ENCODE results near the gene NOL9. TPM values are rescaled to one million over a fixed set of nuclear protein-coding genes. Genes with fewer than 3 reads are reported as not detected.

NOL9 gene
- total RNA-seq, 1 donor from 2014 or later, result 26.8 TPM

- no peaks in the 10 kb centered on the region for H3K9me3 ChIP-seq (ENCODE audit: insufficient read depth, low read depth, low read length)
- Mint-ChIP-seq H3K27me3 (ENCODE audit: low read depth, unreplicated experiment) (no peaks in the 10 kb centered on the region), H3K4me3 (ENCODE audit: unreplicated experiment) (peak overlapping the region; percentile 86), H3K4me1 (ENCODE audit: low read depth, unreplicated experiment) (peaks cover 8% of the 10 kb centered on the region), H3K36me3 (ENCODE audit: low read depth, unreplicated experiment) (peaks cover 2% of the 10 kb centered on the region), H3K9me3 (ENCODE audit: unreplicated experiment) (no peaks in the 10 kb centered on the region), H3K27ac (ENCODE audit: unreplicated experiment) (no peak overlapping the region)
- peaks cover 45% of the 10 kb centered on the region for H3K4me1 ChIP-seq (ENCODE audit: insufficient read depth, low read length)
- no peak for TF ChIP-seq CTCF (IDR thresholded peaks at IDR 0.05; ENCODE audit: insufficient read depth, low read depth, low read length)
- TF ChIP-seq EZH2 (IDR thresholded peaks at IDR 0.05; ENCODE audit: insufficient read depth, low read length), result no peak
- H2AFZ ChIP-seq (ENCODE audit: low read depth, low read length), result peak overlapping the region; percentile 87
- DNase-seq (ENCODE audit: low read depth) (peak; percentile 69), FAIRE-seq (no peak)
- H3K79me2 ChIP-seq (ENCODE audit: insufficient read depth, low read length), result peaks cover 49% of the 10 kb centered on the region
- peak overlapping the region; percentile 100 for H3K4me2 ChIP-seq (ENCODE audit: low read length)
- H3K27me3 ChIP-seq (ENCODE audit: insufficient read depth, low read length), result no peaks in the 10 kb centered on the region
- peak overlapping the region; percentile 96 for H3K9ac ChIP-seq (ENCODE audit: low read length)
- H3K27ac ChIP-seq (ENCODE audit: low read depth, low read length), result peak overlapping the region; percentile 95
- H3K4me3 ChIP-seq (ENCODE audit: insufficient read depth, low read depth, low read length), result peak overlapping the region; percentile 91
- H3K36me3 ChIP-seq (ENCODE audit: insufficient read depth, low read length), result no peaks in the 10 kb centered on the region
- peaks cover 6% of the 10 kb centered on the region for H4K20me1 ChIP-seq (ENCODE audit: insufficient read depth, low read length)
These were observed 63.9 kb downstream of the NOL9 start for GRCh38 chr1:6490181-6491080.

- DNase-seq (ENCODE audit: low read depth) (peak; percentile 29), FAIRE-seq (no peak)
- Mint-ChIP-seq H3K27me3 (ENCODE audit: low read depth, unreplicated experiment) (no peaks in the 10 kb centered on the region), H3K27ac (ENCODE audit: unreplicated experiment) (no peak overlapping the region), H3K4me3 (ENCODE audit: unreplicated experiment) (peak overlapping the region; percentile 86), H3K4me1 (ENCODE audit: low read depth, unreplicated experiment) (peaks cover 8% of the 10 kb centered on the region), H3K36me3 (ENCODE audit: low read depth, unreplicated experiment) (peaks cover 2% of the 10 kb centered on the region), H3K9me3 (ENCODE audit: unreplicated experiment) (no peaks in the 10 kb centered on the region)
- Histone ChIP-seq H3K4me3 (ENCODE audit: insufficient read depth, low read depth, low read length) (peak overlapping the region; percentile 91), H3K27me3 (ENCODE audit: insufficient read depth, low read length) (no peaks in the 10 kb centered on the region), H4K20me1 (ENCODE audit: insufficient read depth, low read length) (peaks cover 6% of the 10 kb centered on the region), H3K4me1 (ENCODE audit: insufficient read depth, low read length) (peaks cover 43% of the 10 kb centered on the region), H3K27ac (ENCODE audit: low read depth, low read length) (peak overlapping the region; percentile 95), H3K9ac (ENCODE audit: low read length) (peak overlapping the region; percentile 96), H3K79me2 (ENCODE audit: insufficient read depth, low read length) (peaks cover 55% of the 10 kb centered on the region), H3K36me3 (ENCODE audit: insufficient read depth, low read length) (no peaks in the 10 kb centered on the region), H3K9me3 (ENCODE audit: insufficient read depth, low read depth, low read length) (no peaks in the 10 kb centered on the region), H3K4me2 (ENCODE audit: low read length) (peak overlapping the region; percentile 100), H2AFZ (ENCODE audit: low read depth, low read length) (peak overlapping the region; percentile 87)
- TF ChIP-seq EZH2 (IDR thresholded peaks at IDR 0.05; ENCODE audit: insufficient read depth, low read length) (no peak), CTCF (IDR thresholded peaks at IDR 0.05; ENCODE audit: insufficient read depth, low read depth, low read length) (peak; percentile 62)
These were observed 64.5 kb downstream of the NOL9 start for GRCh38 chr1:6489799-6490180.

GRCh38 chr1:6489383-6489765 lies 64.9 kb downstream of the NOL9 start:
- no peak overlapping the region for H3K27ac ChIP-seq (ENCODE audit: low read depth, low read length)
- Mint-ChIP-seq H3K4me1 (ENCODE audit: low read depth, unreplicated experiment) (peaks cover 8% of the 10 kb centered on the region), H3K27me3 (ENCODE audit: low read depth, unreplicated experiment) (no peaks in the 10 kb centered on the region), H3K9me3 (ENCODE audit: unreplicated experiment) (no peaks in the 10 kb centered on the region), H3K4me3 (ENCODE audit: unreplicated experiment) (peak overlapping the region; percentile 86), H3K27ac (ENCODE audit: unreplicated experiment) (no peak overlapping the region), H3K36me3 (ENCODE audit: low read depth, unreplicated experiment) (peaks cover 2% of the 10 kb centered on the region)
- FAIRE-seq (no peak), DNase-seq (ENCODE audit: low read depth) (no peak)
- peak overlapping the region; percentile 91 for H3K4me3 ChIP-seq (ENCODE audit: insufficient read depth, low read depth, low read length)
- no peaks in the 10 kb centered on the region for H3K9me3 ChIP-seq (ENCODE audit: insufficient read depth, low read depth, low read length)
- H3K4me2 ChIP-seq (ENCODE audit: low read length), result peak overlapping the region; percentile 100
- H3K79me2 ChIP-seq (ENCODE audit: insufficient read depth, low read length), result peaks cover 59% of the 10 kb centered on the region
- no peaks in the 10 kb centered on the region for H3K36me3 ChIP-seq (ENCODE audit: insufficient read depth, low read length)
- no peaks in the 10 kb centered on the region for H3K27me3 ChIP-seq (ENCODE audit: insufficient read depth, low read length)
- TF ChIP-seq EZH2 (IDR thresholded peaks at IDR 0.05; ENCODE audit: insufficient read depth, low read length), result no peak
- no peak for TF ChIP-seq CTCF (IDR thresholded peaks at IDR 0.05; ENCODE audit: insufficient read depth, low read depth, low read length)
- peak overlapping the region; percentile 96 for H3K9ac ChIP-seq (ENCODE audit: low read length)
- H2AFZ ChIP-seq (ENCODE audit: low read depth, low read length), result no peak overlapping the region
- H3K4me1 ChIP-seq (ENCODE audit: insufficient read depth, low read length), result peaks cover 43% of the 10 kb centered on the region
- peaks cover 6% of the 10 kb centered on the region for H4K20me1 ChIP-seq (ENCODE audit: insufficient read depth, low read length)

Measured in astrocyte (in vitro differentiated cells and primary cell).